T-helper 2 cell treated with Interferon-gamma antibody and Interleukin-4, amounts not matched to agents 5 μg/mL and 100 μg/mL, for 36 hours (primary cell): ENCODE results near the gene HIPK2.
"Not testable (repeated sequence)": the region's sequence is repeated elsewhere in the genome, so short reads cannot be mapped to it uniquely, and the experiment has no call there.

ENCODE experiments used
- DNase-seq: peaks from one replicate; pipeline ENCODE4 v3.0.0; 2021; ENCODE audit warnings: low spot score
- H3K27ac Mint-ChIP-seq: one replicate; pipeline ENCODE4 v1.8.0; 2021; ENCODE audit warnings: mild to moderate bottlenecking, mixed read lengths
- H3K27me3 Mint-ChIP-seq: one replicate; pipeline ENCODE4 v1.8.0; 2021; ENCODE audit warnings: low read depth, mixed read lengths
- H3K36me3 Mint-ChIP-seq: one replicate; pipeline ENCODE4 v1.8.0; 2021; ENCODE audit warnings: low read depth, mixed read lengths
- H3K4me1 Mint-ChIP-seq: one replicate; pipeline ENCODE4 v1.8.0; 2021; ENCODE audit warnings: low read depth, mixed read lengths
- H3K4me3 Mint-ChIP-seq: one replicate; pipeline ENCODE4 v1.8.0; 2022; ENCODE audit warnings: mild to moderate bottlenecking, moderate library complexity, mixed read lengths
- H3K9me3 Mint-ChIP-seq: one replicate; pipeline ENCODE4 v1.8.0; 2021; ENCODE audit warnings: mixed read lengths

The HIPK2 gene

DNA sequence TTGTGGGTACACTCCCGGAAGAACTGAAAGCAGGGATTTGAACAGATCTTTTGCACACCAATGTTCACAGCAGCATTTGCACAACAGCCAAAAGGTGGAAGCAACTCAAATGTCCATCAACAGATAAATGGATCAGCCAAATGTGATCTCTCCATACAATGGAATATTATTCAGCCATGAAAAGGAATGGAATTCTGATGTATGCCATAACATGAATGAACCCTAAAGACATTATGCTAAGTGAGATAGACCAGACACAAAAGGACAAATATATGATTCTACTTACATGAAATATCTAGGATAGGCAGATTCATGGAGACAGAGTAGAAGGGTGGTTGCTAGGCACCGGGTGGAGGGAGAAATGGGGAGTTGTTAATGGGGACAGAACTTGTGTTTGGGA lies 217.6 kb downstream of the HIPK2 start:
- DNase-seq = no peak
- H3K27ac Mint-ChIP-seq = no peak overlapping the region
- H3K27me3 Mint-ChIP-seq = peaks cover 23% of the 10 kb centered on the region
- no peaks in the 10 kb centered on the region for H3K9me3 Mint-ChIP-seq
- no peaks in the 10 kb centered on the region for H3K36me3 Mint-ChIP-seq
- no peak overlapping the region for H3K4me3 Mint-ChIP-seq
- H3K4me1 Mint-ChIP-seq = no peaks in the 10 kb centered on the region

DNA sequence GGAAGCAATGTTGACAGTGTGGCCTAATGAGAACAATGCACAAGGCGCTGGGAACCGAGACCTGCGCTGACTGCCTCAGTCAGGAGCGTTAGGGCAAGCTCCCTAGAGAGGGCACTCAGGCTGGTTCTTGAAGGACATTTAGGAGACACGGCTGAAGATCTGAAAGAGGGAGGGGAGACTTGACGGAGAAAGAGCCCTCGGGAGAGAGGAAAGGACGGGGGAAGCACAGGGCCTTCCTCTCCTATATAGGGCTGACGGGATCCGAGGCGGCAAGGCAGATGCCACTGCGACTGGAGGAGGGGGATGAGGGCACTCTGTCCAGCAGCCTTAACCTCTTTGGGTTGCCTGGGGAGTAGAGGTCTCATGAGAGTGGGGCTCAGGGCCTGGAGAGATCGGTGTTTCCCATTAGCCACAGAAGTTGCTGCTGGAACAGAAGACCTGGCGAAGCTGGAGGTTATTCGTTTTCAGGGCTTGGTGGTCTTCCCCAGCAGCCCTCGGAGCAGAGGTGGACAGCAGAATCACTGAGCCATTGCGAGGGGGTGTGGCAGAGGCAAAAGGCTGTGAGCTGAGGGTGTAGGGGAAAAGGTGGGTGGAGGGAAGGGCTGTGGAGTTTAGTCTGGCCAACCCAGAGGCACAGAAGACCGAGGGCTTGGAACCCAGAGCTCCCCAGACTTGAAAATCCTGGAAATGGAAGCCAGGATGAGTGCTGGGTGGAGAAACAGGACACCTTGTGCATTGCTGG lies 218.3 kb downstream of the HIPK2 start:
- Mint-ChIP-seq H3K4me3 (no peak overlapping the region), H3K4me1 (no peaks in the 10 kb centered on the region), H3K27me3 (peaks cover 29% of the 10 kb centered on the region), H3K9me3 (no peaks in the 10 kb centered on the region), H3K27ac (no peak overlapping the region), H3K36me3 (no peaks in the 10 kb centered on the region)
- no peak for DNase-seq

DNA sequence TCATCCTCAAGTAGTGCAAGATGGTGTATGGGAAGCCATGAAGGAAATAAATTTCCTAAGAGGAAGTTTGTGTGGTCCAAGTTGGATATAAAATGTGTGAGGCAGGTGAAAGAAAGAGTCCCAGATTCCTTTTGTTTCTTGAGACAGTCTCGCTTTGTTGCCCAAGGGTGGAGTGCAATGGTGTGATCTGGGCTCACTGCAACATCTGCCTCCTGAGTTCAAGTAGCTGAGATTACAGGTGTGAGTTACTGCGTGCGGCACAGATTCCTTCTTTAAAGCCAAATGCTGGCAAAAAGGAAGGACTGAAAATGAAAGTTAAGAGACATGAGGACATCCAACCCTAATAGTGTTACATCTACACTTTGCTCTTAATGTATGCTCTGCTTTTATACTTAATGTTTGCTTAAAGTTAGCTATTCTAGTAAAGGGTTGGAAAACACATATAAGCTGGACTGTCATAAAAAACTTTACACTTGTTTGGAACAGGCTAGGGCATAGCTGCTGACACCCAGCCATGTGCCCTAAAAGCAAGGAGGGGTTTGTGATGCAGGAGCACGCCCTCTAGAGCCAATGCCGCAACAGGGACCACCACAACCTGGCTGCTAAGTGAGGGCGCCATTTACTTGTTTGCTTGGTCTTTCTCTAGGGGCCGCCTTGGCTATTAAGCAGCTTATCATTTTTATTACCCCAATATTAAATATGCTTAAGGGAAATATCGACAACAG lies 219.8 kb downstream of the HIPK2 start:
- Mint-ChIP-seq H3K27ac (no peak overlapping the region), H3K4me1 (no peaks in the 10 kb centered on the region), H3K27me3 (peaks cover 39% of the 10 kb centered on the region), H3K4me3 (no peak overlapping the region), H3K9me3 (no peaks in the 10 kb centered on the region), H3K36me3 (no peaks in the 10 kb centered on the region)
- DNase-seq = no peak

DNA sequence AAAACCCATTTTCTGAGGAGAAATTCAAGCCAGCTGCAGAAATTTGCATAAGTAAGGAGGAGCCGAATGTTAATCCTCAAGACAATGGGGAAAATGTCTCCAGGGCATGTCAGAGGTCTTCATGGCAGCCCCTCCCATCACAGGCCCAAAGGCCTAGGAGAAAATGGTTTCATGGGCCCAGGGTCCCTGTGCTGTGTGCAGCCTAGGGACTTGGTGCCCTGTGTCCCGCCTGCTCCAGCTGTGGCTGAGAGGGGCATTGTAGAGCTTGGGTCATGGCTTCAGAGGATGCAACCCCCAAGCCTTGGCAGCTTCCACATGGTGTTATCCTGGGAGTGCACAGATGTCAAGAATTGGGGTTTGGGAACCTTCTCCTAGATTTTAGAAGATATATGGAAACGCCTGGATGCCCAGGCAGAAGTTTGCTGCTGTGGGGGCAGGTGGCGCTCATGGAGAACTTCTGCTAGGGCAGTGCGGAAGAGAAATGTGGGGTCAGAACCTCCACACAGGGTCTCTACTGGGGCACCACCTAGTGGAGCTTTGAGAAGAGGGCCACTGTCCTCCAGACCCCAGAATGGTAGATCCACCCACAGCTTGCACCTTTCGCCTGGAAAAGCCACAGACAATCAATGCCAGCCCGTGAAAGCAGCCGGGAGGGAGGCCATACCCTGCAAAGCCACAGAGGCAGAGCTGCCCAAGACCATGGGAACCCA lies 223.7 kb downstream of the HIPK2 start:
- H3K27ac Mint-ChIP-seq, H3K9me3 Mint-ChIP-seq, DNase-seq, H3K4me1 Mint-ChIP-seq, H3K4me3 Mint-ChIP-seq, H3K36me3 Mint-ChIP-seq: not testable (repeated sequence)
- peaks cover 40% of the 10 kb centered on the region for H3K27me3 Mint-ChIP-seq

- DNase-seq = no peak
- H3K27me3 Mint-ChIP-seq = peaks cover 7% of the 10 kb centered on the region
- no peaks in the 10 kb centered on the region for H3K36me3 Mint-ChIP-seq
- no peaks in the 10 kb centered on the region for H3K4me1 Mint-ChIP-seq
- H3K4me3 Mint-ChIP-seq = no peak overlapping the region
- H3K27ac Mint-ChIP-seq = no peak overlapping the region
- no peaks in the 10 kb centered on the region for H3K9me3 Mint-ChIP-seq
Observed at GRCh38 chr7:139548302-139549028, 229.3 kb downstream of the HIPK2 start.

- Mint-ChIP-seq H3K27me3 (no peaks in the 10 kb centered on the region), H3K4me3 (no peak overlapping the region), H3K36me3 (no peaks in the 10 kb centered on the region), H3K4me1 (no peaks in the 10 kb centered on the region), H3K27ac (no peak overlapping the region), H3K9me3 (no peaks in the 10 kb centered on the region)
- no peak for DNase-seq
Observed at GRCh38 chr7:139544645-139545044, 233.2 kb downstream of the HIPK2 start.

- no peaks in the 10 kb centered on the region for H3K9me3 Mint-ChIP-seq
- no peaks in the 10 kb centered on the region for H3K27me3 Mint-ChIP-seq
- no peak for DNase-seq
- H3K4me3 Mint-ChIP-seq = no peak overlapping the region
- H3K27ac Mint-ChIP-seq = no peak overlapping the region
- H3K4me1 Mint-ChIP-seq = no peaks in the 10 kb centered on the region
- no peaks in the 10 kb centered on the region for H3K36me3 Mint-ChIP-seq
Observed at GRCh38 chr7:139543801-139544603, 233.8 kb downstream of the HIPK2 start.

GRCh38 chr7:139542308-139543151 lies 235.3 kb downstream of the HIPK2 start:
- Mint-ChIP-seq H3K27ac (no peak overlapping the region), H3K4me3 (no peak overlapping the region), H3K27me3 (no peaks in the 10 kb centered on the region), H3K36me3 (no peaks in the 10 kb centered on the region), H3K9me3 (no peaks in the 10 kb centered on the region), H3K4me1 (no peaks in the 10 kb centered on the region)
- DNase-seq = no peak

DNA sequence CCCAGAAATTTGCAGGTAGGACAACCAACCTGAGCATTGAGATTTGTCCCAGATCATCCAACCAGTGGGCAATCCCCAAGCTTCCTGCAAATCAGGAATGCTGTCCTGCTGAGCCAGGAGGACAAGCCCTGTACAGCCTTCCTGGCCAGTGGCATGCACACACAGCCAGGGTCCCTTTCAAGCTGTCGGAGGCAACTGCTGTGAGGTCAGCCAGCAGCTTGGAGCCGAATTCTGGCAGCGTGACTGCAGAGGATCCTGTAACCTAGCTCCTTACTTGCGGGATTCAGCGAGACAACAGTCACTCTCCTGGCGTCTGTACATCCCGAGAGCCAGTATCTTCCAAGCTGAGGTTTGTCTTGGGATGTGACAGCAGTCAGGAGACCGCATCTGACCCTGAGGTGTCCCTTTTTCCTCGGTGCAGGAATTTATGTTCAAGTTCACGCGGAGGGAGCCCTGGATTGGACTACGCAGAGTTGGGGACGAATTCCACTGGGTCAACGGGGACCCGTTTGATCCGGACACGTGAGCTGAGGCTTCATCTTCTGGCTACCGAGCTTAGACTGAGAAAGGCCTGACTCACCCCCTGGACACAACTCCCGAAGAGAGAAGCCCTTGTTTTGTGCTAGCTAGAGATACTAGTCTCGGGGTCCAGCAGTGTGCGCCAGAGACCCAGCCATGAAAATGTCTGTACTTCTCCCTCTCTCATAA lies 236.0 kb downstream of the HIPK2 start:
- Mint-ChIP-seq H3K9me3 (no peaks in the 10 kb centered on the region), H3K27me3 (no peaks in the 10 kb centered on the region), H3K4me3 (no peak overlapping the region), H3K36me3 (no peaks in the 10 kb centered on the region), H3K4me1 (no peaks in the 10 kb centered on the region), H3K27ac (no peak overlapping the region)
- no peak for DNase-seq

GRCh38 chr7:139540203-139540602 lies 237.6 kb downstream of the HIPK2 start:
- DNase-seq = no peak
- no peaks in the 10 kb centered on the region for H3K36me3 Mint-ChIP-seq
- H3K27ac Mint-ChIP-seq = no peak overlapping the region
- H3K27me3 Mint-ChIP-seq = peaks cover 2% of the 10 kb centered on the region
- H3K9me3 Mint-ChIP-seq = no peaks in the 10 kb centered on the region
- no peaks in the 10 kb centered on the region for H3K4me1 Mint-ChIP-seq
- H3K4me3 Mint-ChIP-seq = no peak overlapping the region

DNA sequence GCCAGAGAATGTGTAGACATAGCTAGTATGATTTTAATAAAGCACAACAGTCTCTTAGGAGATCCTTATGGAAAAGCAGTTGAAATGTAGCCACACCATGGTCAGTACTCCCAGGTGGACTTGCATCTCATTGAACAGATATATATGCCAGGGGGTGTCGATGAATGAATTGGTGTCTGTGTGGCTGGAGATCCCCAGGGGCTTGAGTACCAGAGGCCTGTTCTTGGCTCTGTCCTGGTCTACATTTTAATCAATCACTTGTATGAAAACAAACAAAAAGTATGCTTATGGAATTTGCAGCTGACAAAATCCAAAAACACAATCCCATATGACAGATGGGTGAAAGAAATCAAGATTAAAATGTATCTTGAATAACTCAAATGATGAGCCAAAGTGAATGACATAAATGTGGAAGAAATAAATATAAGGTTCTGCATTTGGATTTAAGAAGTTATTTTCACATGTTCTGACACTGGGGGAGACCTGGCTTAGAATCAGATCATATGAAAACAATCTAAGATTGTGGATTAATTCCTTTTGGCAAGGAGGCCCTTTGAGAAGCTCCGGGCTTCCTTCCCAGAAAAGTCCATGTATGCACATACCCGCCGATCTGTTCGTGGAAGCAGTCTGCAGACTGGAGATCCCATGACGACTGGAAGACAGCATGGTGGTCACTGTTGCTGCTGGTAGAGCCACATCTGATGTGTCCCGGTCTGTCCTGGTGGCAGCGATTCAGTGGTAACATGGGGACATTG lies 238.7 kb downstream of the HIPK2 start:
- no peaks in the 10 kb centered on the region for H3K36me3 Mint-ChIP-seq
- H3K27ac Mint-ChIP-seq = no peak overlapping the region
- DNase-seq = no peak
- no peaks in the 10 kb centered on the region for H3K4me1 Mint-ChIP-seq
- no peaks in the 10 kb centered on the region for H3K9me3 Mint-ChIP-seq
- no peak overlapping the region for H3K4me3 Mint-ChIP-seq
- H3K27me3 Mint-ChIP-seq = peaks cover 9% of the 10 kb centered on the region

GRCh38 chr7:139536152-139536551 lies 241.6 kb downstream of the HIPK2 start:
- Mint-ChIP-seq H3K27ac (no peak overlapping the region), H3K9me3 (no peaks in the 10 kb centered on the region), H3K27me3 (peaks cover 21% of the 10 kb centered on the region), H3K4me3 (no peak overlapping the region), H3K36me3 (no peaks in the 10 kb centered on the region), H3K4me1 (no peaks in the 10 kb centered on the region)
- no peak for DNase-seq
